DOHH2 (cell line): ENCODE results near the gene FBXW12.
A peak's percentile ranks its signal among the peaks of the same experiment; 100 is the strongest.

Source experiments
- H3F3A ChIP-seq: fragments of 200-600 bp; sonication (generic), shearing (Covaris generic); 2 replicates; pipeline ENCODE4 v1.6.0; 2016; ENCODE audit warnings: antibody characterized with exemption, mild to moderate bottlenecking; ENCODE audit not compliant: control insufficient read depth, insufficient read depth
- H3K27ac ChIP-seq: fragments of 200-600 bp; sonication (generic); 2 replicates; pipeline ENCODE4 v1.5.1; 2014; ENCODE audit warnings: low read depth, mild to moderate bottlenecking, low read length, moderate library complexity
- H3K27me3 ChIP-seq: fragments of 200-600 bp; sonication (generic); 2 replicates; pipeline ENCODE4 v1.6.1; 2014; ENCODE audit warnings: mild to moderate bottlenecking, low read length, mixed read lengths; ENCODE audit not compliant: control insufficient read depth
- H3K36me3 ChIP-seq: fragments of 200-600 bp; sonication (generic); 2 replicates; pipeline ENCODE4 v1.6.1; 2014; ENCODE audit warnings: mild to moderate bottlenecking, low read length, moderate library complexity, mixed read lengths; ENCODE audit not compliant: control insufficient read depth
- H3K4me1 ChIP-seq: fragments of 200-600 bp; sonication (generic); 2 replicates; pipeline ENCODE4 v1.6.1; 2014; ENCODE audit warnings: mild to moderate bottlenecking, low read length, mixed read lengths; ENCODE audit not compliant: control insufficient read depth
- H3K4me2 ChIP-seq: fragments of 200-600 bp; sonication (generic); 2 replicates; pipeline ENCODE4 v1.6.0; 2014; ENCODE audit warnings: mild to moderate bottlenecking, low read length, moderate library complexity
- H3K4me3 ChIP-seq: fragments of 200-600 bp; sonication (generic); 2 replicates; pipeline ENCODE4 v1.5.1; 2014; ENCODE audit warnings: mild to moderate bottlenecking, low read length, mixed read lengths
- H3K79me2 ChIP-seq: fragments of 200-600 bp; sonication (generic); 2 replicates; pipeline ENCODE4 v1.6.1; 2014; ENCODE audit warnings: mild to moderate bottlenecking, low read length, mixed read lengths; ENCODE audit not compliant: control insufficient read depth
- H3K9me2 ChIP-seq: fragments of 200-600 bp; sonication (generic); replicated peaks from 2 replicates; pipeline ENCODE4 v1.6.1; 2014; ENCODE audit warnings: mild to moderate bottlenecking, low read length, mixed read lengths; ENCODE audit not compliant: control insufficient read depth
- H3K9me3 ChIP-seq: fragments of 200-600 bp; sonication (generic); 2 replicates; pipeline ENCODE4 v1.6.1; 2014; ENCODE audit warnings: antibody characterized with exemption, low read length, mixed read lengths; ENCODE audit not compliant: control insufficient read depth, insufficient read depth
- H4K20me1 ChIP-seq: fragments of 200-600 bp; sonication (generic); 2 replicates; pipeline ENCODE4 v1.6.0; 2014; ENCODE audit warnings: low read depth, mild to moderate bottlenecking, antibody characterized with exemption, low read length, moderate library complexity; ENCODE audit not compliant: control insufficient read depth, insufficient read depth
- CTCF ChIP-seq: fragments of 200-600 bp; sonication (generic); IDR thresholded peaks from one replicate; pipeline ENCODE4 v1.5.1; 2014; ENCODE audit warnings: antibody characterized with exemption, mild to moderate bottlenecking, low read depth, low read length; ENCODE audit not compliant: poor library complexity, severe bottlenecking
- EZH2phosphoT487 ChIP-seq: fragments of 200-600 bp; sonication (generic); IDR thresholded peaks from 2 replicates; pipeline ENCODE4 v1.6.1; 2017; ENCODE audit warnings: borderline replicate concordance, mild to moderate bottlenecking, antibody characterized with exemption, low read length, moderate library complexity, mixed read lengths

FBXW12 gene

GRCh38 chr3:48436855-48437254 lies 64.8 kb downstream of the FBXW12 start:
- H3K4me3 ChIP-seq = no peak overlapping the region
- H3K4me1 ChIP-seq = peaks cover 41% of the 10 kb centered on the region
- no peak overlapping the region; the same call in 1 of the 2 replicates for H3K4me2 ChIP-seq

GRCh38 chr3:48437812-48438211 lies 65.8 kb downstream of the FBXW12 start:
- Histone ChIP-seq H3K9me3 (no peaks in the 10 kb centered on the region), H3K27me3 (no peaks in the 10 kb centered on the region), H3K79me2 (peaks cover 61% of the 10 kb centered on the region), H3F3A (peaks cover 17% of the 10 kb centered on the region), H4K20me1 (peaks cover 7% of the 10 kb centered on the region), H3K4me3 (no peak overlapping the region), H3K9me2 (no peaks in the 10 kb centered on the region), H3K4me2 (no peak overlapping the region), H3K27ac (no peak overlapping the region), H3K36me3 (peaks cover 50% of the 10 kb centered on the region), H3K4me1 (peaks cover 43% of the 10 kb centered on the region)
- TF ChIP-seq EZH2phosphoT487 = no peak
- TF ChIP-seq CTCF = no peak

More at GRCh38 chr3:48436855-48437254, 64.8 kb downstream of the FBXW12 start:
- Histone ChIP-seq H3K79me2 (peaks cover 52% of the 10 kb centered on the region), H3K36me3 (peaks cover 51% of the 10 kb centered on the region), H3K27ac (no peak overlapping the region), H3K9me2 (no peaks in the 10 kb centered on the region), H3F3A (peaks cover 10% of the 10 kb centered on the region), H4K20me1 (peaks cover 6% of the 10 kb centered on the region), H3K9me3 (no peaks in the 10 kb centered on the region), H3K27me3 (no peaks in the 10 kb centered on the region)
- TF ChIP-seq EZH2phosphoT487 = no peak
- TF ChIP-seq CTCF = no peak

GRCh38 chr3:48439820-48440589 lies 68.0 kb downstream of the FBXW12 start, which contains the start of the genes CCDC51 and TMA7:
Gene CCDC51 (minus strand): TSS chr3:48440119. CDS start chr3:48435128, 4,991 bp downstream.
Gene TMA7 (plus strand): TSS chr3:48440257. CDS start chr3:48440297, 40 bp downstream.
- H3K4me2 ChIP-seq = peak within 1 kb of the TSS; percentile 79
- no peak for TF ChIP-seq EZH2phosphoT487
- peak; percentile 23 for TF ChIP-seq CTCF
- peaks cover 43% of the 10 kb centered on the region for H3K4me1 ChIP-seq
- H3K79me2 ChIP-seq = peaks cover 65% of the 10 kb centered on the region
- H3K36me3 ChIP-seq = peaks cover 47% of the 10 kb centered on the region
- H3K27me3 ChIP-seq = no peaks in the 10 kb centered on the region
- peak within 1 kb of the TSS; percentile 75 for H3K27ac ChIP-seq
- peaks cover 7% of the 10 kb centered on the region for H4K20me1 ChIP-seq
- H3K9me2 ChIP-seq = no peaks in the 10 kb centered on the region
- no peaks in the 10 kb centered on the region for H3K9me3 ChIP-seq
- H3K4me3 ChIP-seq = peak within 1 kb of the TSS; percentile 99
- H3F3A ChIP-seq = peaks cover 30% of the 10 kb centered on the region
